Psoas muscle (tissue), 8 donors: ENCODE results near the gene ADO. TPM values are rescaled to one million over a fixed set of nuclear protein-coding genes. Genes with fewer than 3 reads are reported as not detected.

Experiments
- ATAC-seq, 4 donors: fragments of 200-7000 bp; cut with Tn5 transposase; one replicate each; pipeline ENCODE4 v1.9.1; 2020; ENCODE audit warnings: moderate library complexity in 3 of 4, mild to moderate bottlenecking in 2 of 4
- DNase-seq, 2 donors: peaks; one replicate each; pipeline ENCODE4 v3.0.0-alpha.2; 2020
- H3K27ac ChIP-seq: fragments of 200-600 bp; one replicate; pipeline ENCODE4 v1.8.0; 2022
- H3K27me3 ChIP-seq, 3 donors: fragments of 200-600 bp in 1 of 3; one replicate each; pipeline versions ENCODE4 v1.6.1 to v1.8.0; 2013 to 2022; ENCODE audit warnings: low read length in 2 of 3, mild to moderate bottlenecking in 2 of 3, moderate library complexity in 1 of 3; ENCODE audit not compliant: insufficient read depth in 3 of 3
- H3K36me3 ChIP-seq, 2 donors: fragments of 200-600 bp in 1 of 2; one replicate each; pipeline versions ENCODE4 v1.6.1 to v1.8.0; 2013 to 2022; ENCODE audit warnings: low read depth in 1 of 2, mild to moderate bottlenecking in 1 of 2, moderate library complexity in 1 of 2; ENCODE audit not compliant: insufficient read depth in 1 of 2
- H3K4me1 ChIP-seq: fragments of 200-600 bp; one replicate; pipeline ENCODE4 v1.8.0; 2022
- H3K4me3 ChIP-seq: fragments of 200-600 bp; one replicate; pipeline ENCODE4 v1.8.0; 2022; ENCODE audit warnings: mild to moderate bottlenecking
- H3K9me3 ChIP-seq: fragments of 200-600 bp; one replicate; pipeline ENCODE4 v1.8.0; 2022
- WGBS, 3 donors: extraction: QIAGEN DNeasy Blood & Tissue Kit; methylation state at CpG; one replicate each; pipeline versions ENCODE4 v1.1.6 to v1.1.7; 2013; 5-methylcytosine and 5-hydroxymethylcytosine counted together
- intact Hi-C, 2 donors: fragments of 100-400 bp; cut with DNase I; formaldehyde crosslinking; loops; one replicate each; pipeline versions ENCODE4 v1.11.0 to v1.14.2; 2022
- polyA plus RNA-seq, 3 donors: library from polyadenylated mRNA; stranded (reverse); fragments of 200-250 nt; gene quantifications; one replicate each; pipeline ENCODE4 v1.2.3, GENCODE V29; 2013
- total RNA-seq, 4 donors: library from RNA; stranded (reverse); fragmentation: NEBNext Ultra II Directional in 2 of 4; extraction: Animal tissue kit (Norgen Biotek cat#: 25700) in 2 of 4; gene quantifications; one replicate each; pipeline versions ENCODE4 v1.2.1 to v1.2.4, GENCODE V29; 2021 to 2023
- TF ChIP-seq, protein P1 (sequence below): fragments of 200-600 bp; IDR thresholded peaks from one replicate; pipeline ENCODE4 v1.8.0; 2022; ENCODE audit warnings: antibody characterized with exemption
- donor health status: healthy with polysubstance abuse.
- donor health status: DM: no; HTN: no; CAD: no; lungs with moderate emphysema.
- donor health status: Bipolar disorder and iron deficiency.
- donor health status: healthy.
- donor health status: DM: yes; HTN: yes; CAD: no.
- donor health status: DM: no; HTN: no; CAD: no.
- donor health status: DM: no; HTN: no; CAD: no.
- donor health status: DM: yes; HTN: yes; CAD: no.

Gene ADO
- total and polyA plus RNA-seq, 7 donors = 11.6 to 27.1 (median 20.3) TPM

GRCh38 chr10:62790571-62790970 lies 13.9 kb upstream of the ADO start:
- 82 to 100% (median 89%) methylated on average over 2 of the region's 2 CpGs for WGBS, 3 donors
- no peaks in the 10 kb centered on the region for H3K27me3 ChIP-seq
- no peaks in the 10 kb centered on the region for H3K36me3 ChIP-seq
- no peaks in the 10 kb centered on the region for H3K4me1 ChIP-seq
- ATAC-seq (no peak), DNase-seq (no peak)
- no peak overlapping the region for H3K4me3 ChIP-seq
- peaks cover 7% of the 10 kb centered on the region for H3K9me3 ChIP-seq
- intact Hi-C loops = no loop called here
- H3K27ac ChIP-seq = no peak overlapping the region
- TF ChIP-seq, protein P1, sequence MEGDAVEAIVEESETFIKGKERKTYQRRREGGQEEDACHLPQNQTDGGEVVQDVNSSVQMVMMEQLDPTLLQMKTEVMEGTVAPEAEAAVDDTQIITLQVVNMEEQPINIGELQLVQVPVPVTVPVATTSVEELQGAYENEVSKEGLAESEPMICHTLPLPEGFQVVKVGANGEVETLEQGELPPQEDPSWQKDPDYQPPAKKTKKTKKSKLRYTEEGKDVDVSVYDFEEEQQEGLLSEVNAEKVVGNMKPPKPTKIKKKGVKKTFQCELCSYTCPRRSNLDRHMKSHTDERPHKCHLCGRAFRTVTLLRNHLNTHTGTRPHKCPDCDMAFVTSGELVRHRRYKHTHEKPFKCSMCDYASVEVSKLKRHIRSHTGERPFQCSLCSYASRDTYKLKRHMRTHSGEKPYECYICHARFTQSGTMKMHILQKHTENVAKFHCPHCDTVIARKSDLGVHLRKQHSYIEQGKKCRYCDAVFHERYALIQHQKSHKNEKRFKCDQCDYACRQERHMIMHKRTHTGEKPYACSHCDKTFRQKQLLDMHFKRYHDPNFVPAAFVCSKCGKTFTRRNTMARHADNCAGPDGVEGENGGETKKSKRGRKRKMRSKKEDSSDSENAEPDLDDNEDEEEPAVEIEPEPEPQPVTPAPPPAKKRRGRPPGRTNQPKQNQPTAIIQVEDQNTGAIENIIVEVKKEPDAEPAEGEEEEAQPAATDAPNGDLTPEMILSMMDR = no peak

DNA sequence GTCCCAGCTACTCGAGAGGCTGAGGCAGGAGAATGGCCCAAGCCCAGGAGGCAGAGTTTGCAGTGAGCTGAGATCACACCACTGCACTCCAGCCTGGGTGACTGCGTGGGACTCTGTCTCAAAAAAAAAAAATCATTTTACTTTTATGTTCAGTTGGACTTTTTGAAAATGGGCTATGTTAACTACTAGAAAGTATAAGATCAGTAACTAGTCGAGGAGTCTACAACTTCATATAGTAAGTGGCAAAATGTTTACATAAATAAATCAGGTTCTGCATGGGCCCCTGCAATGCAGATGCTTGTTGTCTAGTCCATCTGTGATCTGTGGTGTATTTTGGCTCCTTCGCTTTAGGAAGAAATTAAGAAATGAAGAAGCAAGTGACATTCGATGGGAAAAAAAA lies 12.3 kb upstream of the ADO start:
- H3K4me3 ChIP-seq = no peak overlapping the region
- H3K9me3 ChIP-seq = no peaks in the 10 kb centered on the region
- TF ChIP-seq, protein P1 = no peak
- no peak for DNase-seq
- H3K36me3 ChIP-seq = no peaks in the 10 kb centered on the region
- H3K27me3 ChIP-seq = peaks cover 0 to 5% (median 0%) of the 10 kb centered on the region in 3 donors
- ATAC-seq = no peak
- intact Hi-C loops = no loop called here
- H3K4me1 ChIP-seq = no peaks in the 10 kb centered on the region
- no peak overlapping the region for H3K27ac ChIP-seq
- 81 to 86% (median 82%) methylated on average over 5 of the region's 5 CpGs for WGBS, 3 donors

- WGBS, 3 donors = 67 to 80% (median 68%) methylated on average over 1 of the region's 1 CpG
- Histone ChIP-seq H3K4me3 (no peak overlapping the region), H3K4me1 (no peaks in the 10 kb centered on the region), H3K9me3 (no peaks in the 10 kb centered on the region), H3K36me3 (no peaks in the 10 kb centered on the region), H3K27ac (no peak overlapping the region), H3K27me3 (peaks cover 0 to 14% (median 0%) of the 10 kb centered on the region in 3 donors)
- TF ChIP-seq, protein P1 = no peak
- no peak for ATAC-seq
- no peak for DNase-seq
- intact Hi-C loops = no loop called here
Observed at GRCh38 chr10:62794306-62794705, 10.2 kb upstream of the ADO start.

DNA sequence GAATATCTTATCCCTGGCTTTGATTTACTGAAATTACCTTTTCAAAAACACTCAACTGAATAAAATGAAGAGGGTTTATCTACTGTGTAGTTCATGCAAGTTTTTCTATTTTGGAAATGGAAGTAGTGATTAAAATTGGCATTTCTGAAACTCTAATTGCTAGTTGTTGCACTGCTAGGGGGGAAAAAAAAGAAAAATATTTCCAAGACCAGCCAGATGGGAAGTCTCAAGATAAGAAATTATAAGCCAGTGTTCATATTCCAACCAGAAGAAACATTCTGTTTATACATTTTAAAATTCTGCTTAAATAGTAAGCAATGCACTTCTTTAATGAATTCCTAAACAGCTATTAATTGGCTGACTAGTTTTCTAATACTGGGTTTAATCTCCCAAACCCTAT lies 9.4 kb upstream of the ADO start:
- TF ChIP-seq, protein P1 = no peak
- H3K4me1 ChIP-seq = no peaks in the 10 kb centered on the region
- H3K27me3 ChIP-seq = peaks cover 0 to 15% (median 0%) of the 10 kb centered on the region in 3 donors
- DNase-seq (no peak), ATAC-seq (no peak)
- intact Hi-C loops = no loop called here
- H3K27ac ChIP-seq = no peak overlapping the region
- H3K4me3 ChIP-seq = no peak overlapping the region
- no peaks in the 10 kb centered on the region for H3K36me3 ChIP-seq
- H3K9me3 ChIP-seq = no peaks in the 10 kb centered on the region

- Histone ChIP-seq H3K36me3 (no peaks in the 10 kb centered on the region), H3K9me3 (no peaks in the 10 kb centered on the region), H3K27me3 (peaks cover 0 to 19% (median 0%) of the 10 kb centered on the region in 3 donors), H3K4me3 (no peak overlapping the region), H3K4me1 (no peaks in the 10 kb centered on the region), H3K27ac (no peak overlapping the region)
- TF ChIP-seq, protein P1 = no peak
- intact Hi-C loops = no loop called here
- WGBS, 3 donors = 84 to 88% (median 86%) methylated on average over 4 of the region's 4 CpGs
- no peak for DNase-seq
- ATAC-seq = no peak
Observed at GRCh38 chr10:62795762-62796161, 8.8 kb upstream of the ADO start.
